HepG2 (cell line): ENCODE measurements around the gene SLC38A4.

Source experiments
- ARID4A ChIP-seq: sonication (generic); formaldehyde crosslinking; IDR thresholded peaks from 2 replicates; pipeline ENCODE4 v1.5.0; 2020; ENCODE audit warnings: mild to moderate bottlenecking, missing genetic modification reagents, borderline replicate concordance
- CTCF ChIP-seq: sonication (generic); formaldehyde crosslinking; IDR thresholded peaks from 2 replicates; pipeline ENCODE4 v1.5.0; 2020; ENCODE audit warnings: mild to moderate bottlenecking, missing genetic modification reagents, moderate library complexity
- GABPB1 ChIP-seq: IDR thresholded peaks from 2 replicates; pipeline ENCODE4 v1.6.1; 2016; ENCODE audit warnings: mild to moderate bottlenecking, missing genetic modification reagents, moderate library complexity, missing compliant biosample characterization
- HMG20A ChIP-seq: IDR thresholded peaks from 2 replicates; pipeline ENCODE4 v1.6.1; 2016; ENCODE audit warnings: borderline replicate concordance
- MLXIP ChIP-seq: sonication (generic); formaldehyde crosslinking; IDR thresholded peaks from 2 replicates; pipeline ENCODE4 v1.9.0; 2021; ENCODE audit warnings: missing genetic modification reagents, borderline replicate concordance
- PATZ1 ChIP-seq: sonication (generic); formaldehyde crosslinking; IDR thresholded peaks from 2 replicates; pipeline ENCODE4 v1.4.0; 2020; ENCODE audit warnings: missing genetic modification reagents
- PAX8 ChIP-seq: sonication (generic); formaldehyde crosslinking; IDR thresholded peaks from 2 replicates; pipeline ENCODE4 v1.8.0; 2022; ENCODE audit warnings: mild to moderate bottlenecking, missing genetic modification reagents, borderline replicate concordance
- SMC3 ChIP-seq: IDR thresholded peaks from 2 replicates; pipeline ENCODE4 v1.6.1; 2011; ENCODE audit warnings: low read length, improper control_type of control experiment
- ZBTB7B ChIP-seq: sonication (generic); formaldehyde crosslinking; IDR thresholded peaks from 2 replicates; pipeline ENCODE4 v1.4.0; 2020; ENCODE audit warnings: missing genetic modification reagents
- ZNF251 ChIP-seq: sonication (generic); formaldehyde crosslinking; IDR thresholded peaks from 2 replicates; pipeline ENCODE4 v1.9.0; 2021; ENCODE audit warnings: mild to moderate bottlenecking, missing genetic modification reagents
- ZNF275 ChIP-seq: sonication (generic); formaldehyde crosslinking; IDR thresholded peaks from 2 replicates; pipeline ENCODE4 v1.8.0; 2022; ENCODE audit warnings: missing genetic modification reagents, mild to moderate bottlenecking, inconsistent platforms, borderline replicate concordance
- ZNF33B ChIP-seq: sonication (generic); formaldehyde crosslinking; IDR thresholded peaks from 2 replicates; pipeline ENCODE4 v1.5.1; 2020; ENCODE audit warnings: mild to moderate bottlenecking, missing genetic modification reagents
- ZNF484 ChIP-seq: sonication (generic); formaldehyde crosslinking; IDR thresholded peaks from 2 replicates; pipeline ENCODE4 v1.5.1; 2020; ENCODE audit warnings: mild to moderate bottlenecking, low read depth, missing genetic modification reagents, borderline replicate concordance

GRCh38 chr12:46792925-46793324 lies 32.9 kb downstream of the SLC38A4 start:
- TF ChIP-seq PATZ1 (CRISPR knock-in tag) = no peak
- TF ChIP-seq CTCF (CRISPR knock-in tag) = no peak
- TF ChIP-seq MLXIP = no peak
- no peak for TF ChIP-seq SMC3
- no peak for TF ChIP-seq PAX8
- no peak for TF ChIP-seq ARID4A
- TF ChIP-seq GABPB1 = no peak
- TF ChIP-seq ZBTB7B (CRISPR knock-in tag) = no peak
- TF ChIP-seq ZNF251 (CRISPR knock-in tag) = no peak
- no peak for TF ChIP-seq ZNF275 (CRISPR knock-in tag)
- TF ChIP-seq ZNF33B (CRISPR knock-in tag) = no peak
- no peak for TF ChIP-seq HMG20A (CRISPR knock-in tag)
- no peak for TF ChIP-seq ZNF484 (CRISPR knock-in tag)
